Measurements from ENCODE around the gene SLC31A1.

SLC31A1 gene

DNA sequence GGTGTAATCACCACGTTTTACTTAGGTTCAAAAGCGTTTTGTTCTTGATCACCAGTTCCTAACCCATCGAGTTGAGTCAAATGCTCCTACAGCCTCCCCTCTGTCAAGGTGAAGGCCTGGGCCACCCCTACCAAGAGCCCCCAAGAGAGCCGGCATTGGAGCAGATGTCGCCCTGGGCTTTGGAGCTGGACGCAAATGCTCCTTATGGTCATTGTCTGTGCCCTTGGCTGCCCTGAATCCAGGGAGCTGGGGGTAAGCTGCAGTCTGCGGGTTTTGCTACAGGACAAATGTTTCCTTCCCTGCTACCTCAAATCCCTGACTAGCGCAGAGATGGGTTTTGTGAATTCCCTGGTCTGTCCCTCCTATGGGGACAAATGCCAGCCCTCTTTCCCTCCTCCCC is 77.0 kb downstream of the SLC31A1 start:
- TF ChIP-seq RAD21 (IDR thresholded peaks at IDR 0.05; ENCODE audit: low read depth), result no peak
- no peak for TF ChIP-seq FOXM1 (IDR thresholded peaks at IDR 0.05; ENCODE audit: borderline replicate concordance, low read depth)
- no peak for TF ChIP-seq EGR1 (IDR thresholded peaks at IDR 0.05)
- no peak for TF ChIP-seq TCF12 (IDR thresholded peaks at IDR 0.05; ENCODE audit: low read depth)
- no peak for TF ChIP-seq MAX (IDR thresholded peaks at IDR 0.05)
- TF ChIP-seq EP300 (IDR thresholded peaks at IDR 0.05; ENCODE audit: borderline replicate concordance), result no peak
- TF ChIP-seq CREB1 (IDR thresholded peaks at IDR 0.05; ENCODE audit: low read depth), result no peak
- no peak for TF ChIP-seq CEBPB (IDR thresholded peaks at IDR 0.05)
- TF ChIP-seq NFIC (IDR thresholded peaks at IDR 0.05), result no peak
- no peak for TF ChIP-seq TAF1 (IDR thresholded peaks at IDR 0.05; ENCODE audit: low read depth)
- TF ChIP-seq ZBTB7A (IDR thresholded peaks at IDR 0.05; ENCODE audit: low read depth), result no peak
- TF ChIP-seq YY1 (IDR thresholded peaks at IDR 0.05; ENCODE audit: low read depth), result no peak
- TF ChIP-seq, protein P1, sequence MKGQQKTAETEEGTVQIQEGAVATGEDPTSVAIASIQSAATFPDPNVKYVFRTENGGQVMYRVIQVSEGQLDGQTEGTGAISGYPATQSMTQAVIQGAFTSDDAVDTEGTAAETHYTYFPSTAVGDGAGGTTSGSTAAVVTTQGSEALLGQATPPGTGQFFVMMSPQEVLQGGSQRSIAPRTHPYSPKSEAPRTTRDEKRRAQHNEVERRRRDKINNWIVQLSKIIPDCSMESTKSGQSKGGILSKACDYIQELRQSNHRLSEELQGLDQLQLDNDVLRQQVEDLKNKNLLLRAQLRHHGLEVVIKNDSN (IDR thresholded peaks at IDR 0.05), result no peak

DNA sequence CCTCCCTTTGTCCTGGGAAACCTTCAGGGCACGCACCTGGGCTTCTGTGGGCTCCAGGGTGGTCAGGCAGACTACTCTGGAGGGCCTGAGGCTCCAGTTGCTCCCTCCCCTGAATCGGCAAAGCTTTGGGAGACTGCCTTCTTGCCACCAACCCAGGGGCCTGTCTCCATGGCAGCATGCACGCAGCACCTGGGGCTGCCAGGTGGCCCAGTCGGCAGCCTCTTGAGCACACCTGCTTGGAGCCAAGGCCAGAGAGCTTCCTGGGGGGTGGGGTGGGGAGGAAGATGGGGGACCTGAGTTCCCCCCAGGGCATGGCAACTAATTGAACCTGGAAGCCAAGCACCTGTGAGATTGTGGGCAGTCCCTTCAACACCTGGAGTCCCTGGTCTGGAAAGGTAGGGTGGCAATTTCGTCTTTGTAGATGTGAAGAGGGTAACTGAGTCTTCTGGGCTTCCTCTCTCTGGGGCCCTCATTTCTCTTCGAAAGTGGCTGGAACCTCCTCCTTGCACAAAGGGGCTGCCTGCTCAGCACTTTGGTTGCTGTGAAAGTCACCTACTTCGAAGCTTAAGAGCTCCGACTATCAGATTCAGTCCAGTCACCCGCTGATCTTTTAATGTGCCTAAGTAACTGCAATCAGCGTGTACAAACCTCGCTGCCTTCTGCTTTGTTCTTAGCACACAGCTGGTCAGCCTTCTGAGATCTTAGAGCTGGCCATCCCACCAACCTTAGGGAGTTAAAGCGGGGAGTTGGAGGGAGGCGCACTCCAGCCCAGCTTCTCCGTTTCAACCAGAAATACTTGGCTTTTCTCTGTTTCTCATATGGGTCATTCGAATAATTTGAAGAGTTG is 77.8 kb downstream of the SLC31A1 start:
- no peak for TF ChIP-seq CEBPB (IDR thresholded peaks at IDR 0.05)
- TF ChIP-seq FOXM1 (IDR thresholded peaks at IDR 0.05; ENCODE audit: borderline replicate concordance, low read depth), result no peak
- TF ChIP-seq TCF12 (IDR thresholded peaks at IDR 0.05; ENCODE audit: low read depth), result no peak
- no peak for TF ChIP-seq MAX (IDR thresholded peaks at IDR 0.05)
- TF ChIP-seq, protein P2, sequence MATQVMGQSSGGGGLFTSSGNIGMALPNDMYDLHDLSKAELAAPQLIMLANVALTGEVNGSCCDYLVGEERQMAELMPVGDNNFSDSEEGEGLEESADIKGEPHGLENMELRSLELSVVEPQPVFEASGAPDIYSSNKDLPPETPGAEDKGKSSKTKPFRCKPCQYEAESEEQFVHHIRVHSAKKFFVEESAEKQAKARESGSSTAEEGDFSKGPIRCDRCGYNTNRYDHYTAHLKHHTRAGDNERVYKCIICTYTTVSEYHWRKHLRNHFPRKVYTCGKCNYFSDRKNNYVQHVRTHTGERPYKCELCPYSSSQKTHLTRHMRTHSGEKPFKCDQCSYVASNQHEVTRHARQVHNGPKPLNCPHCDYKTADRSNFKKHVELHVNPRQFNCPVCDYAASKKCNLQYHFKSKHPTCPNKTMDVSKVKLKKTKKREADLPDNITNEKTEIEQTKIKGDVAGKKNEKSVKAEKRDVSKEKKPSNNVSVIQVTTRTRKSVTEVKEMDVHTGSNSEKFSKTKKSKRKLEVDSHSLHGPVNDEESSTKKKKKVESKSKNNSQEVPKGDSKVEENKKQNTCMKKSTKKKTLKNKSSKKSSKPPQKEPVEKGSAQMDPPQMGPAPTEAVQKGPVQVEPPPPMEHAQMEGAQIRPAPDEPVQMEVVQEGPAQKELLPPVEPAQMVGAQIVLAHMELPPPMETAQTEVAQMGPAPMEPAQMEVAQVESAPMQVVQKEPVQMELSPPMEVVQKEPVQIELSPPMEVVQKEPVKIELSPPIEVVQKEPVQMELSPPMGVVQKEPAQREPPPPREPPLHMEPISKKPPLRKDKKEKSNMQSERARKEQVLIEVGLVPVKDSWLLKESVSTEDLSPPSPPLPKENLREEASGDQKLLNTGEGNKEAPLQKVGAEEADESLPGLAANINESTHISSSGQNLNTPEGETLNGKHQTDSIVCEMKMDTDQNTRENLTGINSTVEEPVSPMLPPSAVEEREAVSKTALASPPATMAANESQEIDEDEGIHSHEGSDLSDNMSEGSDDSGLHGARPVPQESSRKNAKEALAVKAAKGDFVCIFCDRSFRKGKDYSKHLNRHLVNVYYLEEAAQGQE (IDR thresholded peaks at IDR 0.05; ENCODE audit: low read depth), result no peak
- TF ChIP-seq CREB1 (IDR thresholded peaks at IDR 0.05; ENCODE audit: low read depth), result no peak
- TF ChIP-seq, protein P1 (IDR thresholded peaks at IDR 0.05), result no peak
- TF ChIP-seq YY1 (IDR thresholded peaks at IDR 0.05; ENCODE audit: low read depth), result no peak
- TF ChIP-seq RAD21 (IDR thresholded peaks at IDR 0.05; ENCODE audit: low read depth), result no peak
- no peak for TF ChIP-seq TEAD4 (IDR thresholded peaks at IDR 0.05)
- no peak for TF ChIP-seq NFIC (IDR thresholded peaks at IDR 0.05)
- no peak for TF ChIP-seq ZBTB7A (IDR thresholded peaks at IDR 0.05; ENCODE audit: low read depth)
- TF ChIP-seq EGR1 (IDR thresholded peaks at IDR 0.05), result no peak
- no peak for TF ChIP-seq TAF1 (IDR thresholded peaks at IDR 0.05; ENCODE audit: low read depth)
- TF ChIP-seq EP300 (IDR thresholded peaks at IDR 0.05; ENCODE audit: borderline replicate concordance), result no peak

- TF ChIP-seq EGR1 (IDR thresholded peaks at IDR 0.05) (no peak), YY1 (IDR thresholded peaks at IDR 0.05; ENCODE audit: low read depth) (no peak), TEAD4 (IDR thresholded peaks at IDR 0.05) (no peak), NFIC (IDR thresholded peaks at IDR 0.05) (no peak), CREB1 (IDR thresholded peaks at IDR 0.05; ENCODE audit: low read depth) (no peak), MAX (IDR thresholded peaks at IDR 0.05) (no peak), FOXM1 (IDR thresholded peaks at IDR 0.05; ENCODE audit: borderline replicate concordance, low read depth) (no peak), RAD21 (IDR thresholded peaks at IDR 0.05; ENCODE audit: low read depth) (no peak), TCF12 (IDR thresholded peaks at IDR 0.05; ENCODE audit: low read depth) (no peak), ZBTB7A (IDR thresholded peaks at IDR 0.05; ENCODE audit: low read depth) (no peak), TAF1 (IDR thresholded peaks at IDR 0.05; ENCODE audit: low read depth) (no peak)
- TF ChIP-seq, protein P2 (IDR thresholded peaks at IDR 0.05; ENCODE audit: low read depth), result no peak
- TF ChIP-seq, protein P1 (IDR thresholded peaks at IDR 0.05), result no peak
Observed at GRCh38 chr9:113299800-113300292, 78.5 kb downstream of the SLC31A1 start.

GRCh38 chr9:113301548-113301947 is 80.2 kb downstream of the SLC31A1 start:
- no peak for TF ChIP-seq CREB1 (IDR thresholded peaks at IDR 0.05; ENCODE audit: low read depth)
- no peak for TF ChIP-seq TAF1 (IDR thresholded peaks at IDR 0.05; ENCODE audit: low read depth)
- TF ChIP-seq YY1 (IDR thresholded peaks at IDR 0.05; ENCODE audit: low read depth), result no peak
- no peak for TF ChIP-seq EGR1 (IDR thresholded peaks at IDR 0.05)
- no peak for TF ChIP-seq TCF12 (IDR thresholded peaks at IDR 0.05; ENCODE audit: low read depth)
- no peak for TF ChIP-seq ZBTB7A (IDR thresholded peaks at IDR 0.05; ENCODE audit: low read depth)
- TF ChIP-seq, protein P2 (IDR thresholded peaks at IDR 0.05; ENCODE audit: low read depth), result no peak

Measured in Ishikawa (cell line).